HepG2 (cell line): ENCODE measurements around the gene MADD. TPM values are rescaled to one million over a fixed set of nuclear protein-coding genes. Genes with fewer than 3 reads are reported as not detected.

Source experiments
- ATAC-seq: fragments of 200-7000 bp; cut with Tn5 transposase; 3 replicates; pipeline ENCODE4 v1.9.1; 2020; ENCODE audit warnings: mild to moderate bottlenecking, moderate library complexity
- BruUV-seq: library from RNA; stranded (reverse); fragments of 400-500 nt; replicated peaks from 2 replicates; lab custom pipeline; 2021; lab: Mats Ljungman, UMichigan
- CTCF ChIA-PET: fragments of 300-600 bp; formaldehyde crosslinking; extraction: SDS; loops from one replicate; lab custom pipeline; 2021; ENCODE audit warnings: low total read pairs, inconsistent platforms, low intra/inter-chr PET ratio; lab: Yijun Ruan, JAX
- POLR2A ChIA-PET: fragments of 350-600 bp; sonication (Branson Sonifier 250); formaldehyde crosslinking; loops from one replicate; lab custom pipeline; 2020; ENCODE audit warnings: antibody characterized with exemption, inconsistent platforms; lab: Yijun Ruan, JAX
- DNase-seq: peaks from one replicate; pipeline ENCODE4 v3.0.0-alpha.2; 2015; ENCODE audit warnings: low spot score
- FAIRE-seq: peaks from 3 replicates; lab custom pipeline; 2011; peaks lifted over from hg19 to GRCh38; lab: Jason Lieb, UNC
- H2AFZ ChIP-seq: one replicate; pipeline ENCODE4 v1.6.1; 2011; ENCODE audit warnings: low read length, inconsistent platforms
- H3K27ac ChIP-seq: fragments of 300-600 bp; 3 replicates; pipeline ENCODE4 v1.8.0; 2011; ENCODE audit warnings: mixed run types, mild to moderate bottlenecking, mixed read lengths, low read length, inconsistent platforms; ENCODE audit not compliant: insufficient read depth; ENCODE audit errors: extremely low read length
- H3K27me3 ChIP-seq, 2 experiments: fragments of 200-600 bp in 1 of 2; 2 replicates in 1 of 2; 3 replicates in 1 of 2; pipeline versions ENCODE4 v1.6.0 to v1.8.0; 2011; ENCODE audit warnings: low read length in 2 of 2, mild to moderate bottlenecking in 2 of 2, moderate library complexity in 2 of 2, inconsistent platforms in 1 of 2; ENCODE audit not compliant: insufficient read depth in 2 of 2, control insufficient read depth in 1 of 2
- H3K36me3 ChIP-seq, 2 experiments: fragments of 200-600 bp in 1 of 2; replicated peaks in 1 of 2; 2 replicates in 1 of 2; 3 replicates in 1 of 2; pipeline versions ENCODE4 v1.5.1 to v1.8.0; 2011; ENCODE audit warnings: low read length in 2 of 2, inconsistent platforms in 1 of 2; ENCODE audit not compliant: insufficient read depth in 2 of 2, control insufficient read depth in 1 of 2
- H3K4me1 ChIP-seq: 2 replicates; pipeline ENCODE4 v1.5.1; 2012; ENCODE audit warnings: low read length, inconsistent platforms; ENCODE audit not compliant: insufficient read depth
- H3K4me2 ChIP-seq: 2 replicates; pipeline ENCODE4 v1.6.0; 2011; ENCODE audit warnings: low read depth, low read length, inconsistent platforms
- H3K4me3 ChIP-seq, 3 experiments: fragments of 200-600 bp in 1 of 3; sonication (generic), shearing (Covaris generic) in 1 of 3; replicated peaks in 1 of 3; 2 replicates each; pipeline ENCODE4 v1.5.1; 2011 to 2016; ENCODE audit warnings: low read length in 3 of 3, inconsistent platforms in 2 of 3, low read depth in 2 of 3, mild to moderate bottlenecking in 2 of 3, control low read depth in 1 of 3, mixed read lengths in 1 of 3; ENCODE audit not compliant: insufficient read depth in 1 of 3
- H3K79me2 ChIP-seq: one replicate; pipeline ENCODE4 v1.6.1; 2011; ENCODE audit warnings: low read length, inconsistent platforms; ENCODE audit not compliant: insufficient read depth
- H3K9ac ChIP-seq: 2 replicates; pipeline ENCODE4 v1.6.0; 2011; ENCODE audit warnings: mild to moderate bottlenecking, low read depth, low read length, inconsistent platforms; ENCODE audit not compliant: insufficient read depth
- H3K9me3 ChIP-seq: 2 replicates; pipeline ENCODE4 v1.5.1; 2012; ENCODE audit warnings: mild to moderate bottlenecking, low read length
- H4K20me1 ChIP-seq: 2 replicates; pipeline ENCODE4 v1.6.0; 2011; ENCODE audit warnings: inconsistent platforms, mild to moderate bottlenecking, low read length, moderate library complexity; ENCODE audit not compliant: insufficient read depth
- AGO1 ChIP-seq: fragments of 200-400 bp; formaldehyde crosslinking; IDR thresholded peaks from 2 replicates; pipeline ENCODE4 v1.6.1; 2017; ENCODE audit warnings: mild to moderate bottlenecking, low read depth, low read length, moderate library complexity; ENCODE audit not compliant: poor library complexity, severe bottlenecking
- AKNA ChIP-seq: sonication (generic); formaldehyde crosslinking; IDR thresholded peaks from 2 replicates; pipeline ENCODE4 v1.4.0; 2020; ENCODE audit warnings: missing genetic modification reagents, borderline replicate concordance
- CAMTA2 ChIP-seq: sonication (generic); formaldehyde crosslinking; IDR thresholded peaks from 2 replicates; pipeline ENCODE4 v1.4.0; 2020; ENCODE audit warnings: mild to moderate bottlenecking, missing genetic modification reagents, borderline replicate concordance
- RAD51 ChIP-seq: fragments of 450-650 bp; IDR thresholded peaks from 2 replicates; pipeline ENCODE4 v1.6.1; 2016; ENCODE audit warnings: borderline replicate concordance
- SRSF1 ChIP-seq: fragments of 200-400 bp; formaldehyde crosslinking; optimal IDR thresholded peaks from 2 replicates; pipeline ENCODE3; 2017; ENCODE audit warnings: mild to moderate bottlenecking, low read depth, low read length, moderate library complexity
- THAP11 ChIP-seq: IDR thresholded peaks from 2 replicates; pipeline ENCODE4 v1.6.1; 2016; ENCODE audit warnings: missing biosample characterization, missing genetic modification reagents
- ZEB1 ChIP-seq: IDR thresholded peaks from 2 replicates; pipeline ENCODE4 v1.6.1; 2012; ENCODE audit warnings: mild to moderate bottlenecking, low read depth, inconsistent platforms; ENCODE audit not compliant: insufficient replicate concordance
- ZKSCAN8 ChIP-seq: IDR thresholded peaks from 2 replicates; pipeline ENCODE4 v1.6.1; 2016; ENCODE audit warnings: borderline replicate concordance, missing genetic modification reagents, missing compliant biosample characterization
- ZMAT5 ChIP-seq: sonication (generic); formaldehyde crosslinking; IDR thresholded peaks from 2 replicates; pipeline ENCODE4 v1.5.0; 2020; ENCODE audit warnings: mild to moderate bottlenecking, low read depth, missing genetic modification reagents, borderline replicate concordance
- ZNF142 ChIP-seq: sonication (generic); formaldehyde crosslinking; IDR thresholded peaks from 2 replicates; pipeline ENCODE4 v1.4.0; 2020; ENCODE audit warnings: missing genetic modification reagents
- ZNF770 ChIP-seq: sonication (generic); formaldehyde crosslinking; IDR thresholded peaks from 2 replicates; pipeline ENCODE4 v1.5.0; 2020; ENCODE audit warnings: mild to moderate bottlenecking, missing genetic modification reagents
- WGBS: methylation state at CpG from one replicate; pipeline ENCODE4 v1.1.6; 2017; ENCODE audit warnings: low lambda C conversion rate; 5-methylcytosine and 5-hydroxymethylcytosine counted together
- in situ Hi-C: cut with HindIII; loops from 2 replicates; pipeline ENCODE4 v1.10.0; 2017; ENCODE audit warnings: low pct_unique_long_range_greater_than_20kb; ENCODE audit not compliant: extremely low pct_ligation_motif_present
- intact Hi-C: fragments of 100-400 bp; cut with micrococcal nuclease; formaldehyde crosslinking; loops from one replicate; pipeline ENCODE4 v1.10.0; 2022; ENCODE audit not compliant: unreplicated experiment
- polyA plus RNA-seq, 8 experiments: library from polyadenylated mRNA; depleted of rRNA in 3 of 8; stranded (reverse) in 7 of 8; unstranded in 1 of 8; fragments of >200 nt; fragmentation: Illumina TruSeq in 4 of 8; extraction: Trizol in 4 of 8; gene quantifications; 2 replicates each; pipeline versions ENCODE4 v1.2.1 to v1.2.3, GENCODE V29; 2011 to 2016; ENCODE audit warnings: low read depth in 4 of 8, missing spikeins in 1 of 8, mixed read lengths in 1 of 8; ENCODE audit not compliant: insufficient read depth in 1 of 8
- total RNA-seq, 5 experiments: library from RNA; depleted of rRNA; stranded (reverse); fragments of >200 nt; fragmentation: Illumina TruSeq; extraction: Trizol; gene quantifications; 2 replicates each; pipeline ENCODE4 v1.2.3, GENCODE V29; 2016; ENCODE audit warnings: low read depth in 1 of 5

Gene MADD
- total and polyA plus RNA-seq, 2 of the 13 experiments (the other 11 are each of a cell fraction or from before 2014, with no cell fraction given), result 18.0 to 29.2 TPM

- in situ Hi-C loops, result loop anchor here (5.0 to 10.0 kb wide), 2 partner anchors 38 to 85 kb away; partner anchors contain the start of gene SLC39A13
- no peak for DNase-seq
- Histone ChIP-seq H2AFZ (no peak overlapping the region), H4K20me1 (no peaks in the 10 kb centered on the region), H3K36me3 (no peaks in the 10 kb centered on the region), H3K4me3 (no peak overlapping the region), H3K27ac (no peak overlapping the region), H3K9ac (no peak overlapping the region), H3K4me1 (peaks cover 6% of the 10 kb centered on the region), H3K9me3 (no peaks in the 10 kb centered on the region), H3K27me3 (peaks cover 2% of the 10 kb centered on the region in 2 experiments; a peak in 1 of 5 replicates), H3K4me2 (no peak overlapping the region), H3K79me2 (no peaks in the 10 kb centered on the region)
- intact Hi-C loops, result loop anchor here (5.0 kb wide), 1 partner anchor 483 kb away; no protein-coding TSS in a partner anchor
- BruUV-seq, result no TSS peak
- FAIRE-seq, result no peak
- POLR2A ChIA-PET, result no interaction called here
- WGBS, result 11% methylated on average over 3 of the region's 3 CpGs
- CTCF ChIA-PET, result no interaction called here
- no peak for ATAC-seq
- TF ChIP-seq AGO1, result no peak
- no peak for TF ChIP-seq CAMTA2 (CRISPR knock-in tag)
- TF ChIP-seq ZNF142 (CRISPR knock-in tag), result no peak
- no peak for TF ChIP-seq ZNF770 (CRISPR knock-in tag)
- TF ChIP-seq RAD51, result no peak
- no peak for TF ChIP-seq ZMAT5 (CRISPR knock-in tag)
- TF ChIP-seq SRSF1, result no peak
- no peak for TF ChIP-seq THAP11
- TF ChIP-seq ZKSCAN8 (CRISPR knock-in tag), result no peak
- TF ChIP-seq AKNA (CRISPR knock-in tag), result no peak
- no peak for TF ChIP-seq ZEB1
Observed at GRCh38 chr11:47369676-47370075, 99.7 kb downstream of the MADD start.
